ENCODE results near the gene TRPT1.

TRPT1 gene

DNA sequence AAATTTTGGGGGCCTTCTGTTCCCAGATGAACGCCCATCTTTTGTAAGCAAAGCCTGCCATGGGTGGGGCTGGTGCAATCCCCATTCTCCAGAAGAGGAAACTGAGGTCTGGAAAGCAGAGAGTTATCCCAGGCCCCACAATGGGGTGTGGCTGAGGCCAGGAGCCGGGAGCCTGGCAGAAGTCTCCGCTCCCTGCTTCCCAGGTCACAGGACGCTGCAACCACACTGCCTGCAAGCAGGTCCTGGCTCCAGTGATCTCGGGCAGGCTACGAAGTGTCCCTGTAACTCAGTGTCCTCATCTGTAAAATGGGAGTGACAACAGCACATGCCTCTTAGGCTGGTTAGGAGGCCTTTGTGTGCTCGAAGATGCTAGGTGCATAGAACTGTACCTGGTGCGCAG, 27.1 kb upstream of the TRPT1 start:
- TF ChIP-seq, protein P1, sequence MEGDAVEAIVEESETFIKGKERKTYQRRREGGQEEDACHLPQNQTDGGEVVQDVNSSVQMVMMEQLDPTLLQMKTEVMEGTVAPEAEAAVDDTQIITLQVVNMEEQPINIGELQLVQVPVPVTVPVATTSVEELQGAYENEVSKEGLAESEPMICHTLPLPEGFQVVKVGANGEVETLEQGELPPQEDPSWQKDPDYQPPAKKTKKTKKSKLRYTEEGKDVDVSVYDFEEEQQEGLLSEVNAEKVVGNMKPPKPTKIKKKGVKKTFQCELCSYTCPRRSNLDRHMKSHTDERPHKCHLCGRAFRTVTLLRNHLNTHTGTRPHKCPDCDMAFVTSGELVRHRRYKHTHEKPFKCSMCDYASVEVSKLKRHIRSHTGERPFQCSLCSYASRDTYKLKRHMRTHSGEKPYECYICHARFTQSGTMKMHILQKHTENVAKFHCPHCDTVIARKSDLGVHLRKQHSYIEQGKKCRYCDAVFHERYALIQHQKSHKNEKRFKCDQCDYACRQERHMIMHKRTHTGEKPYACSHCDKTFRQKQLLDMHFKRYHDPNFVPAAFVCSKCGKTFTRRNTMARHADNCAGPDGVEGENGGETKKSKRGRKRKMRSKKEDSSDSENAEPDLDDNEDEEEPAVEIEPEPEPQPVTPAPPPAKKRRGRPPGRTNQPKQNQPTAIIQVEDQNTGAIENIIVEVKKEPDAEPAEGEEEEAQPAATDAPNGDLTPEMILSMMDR (IDR thresholded peaks at IDR 0.05; ENCODE audit: borderline replicate concordance, control extremely low read depth, extremely low read depth, insufficient read depth, missing control alignments), result no peak
- no peak for DNase-seq (ENCODE audit: low spot score)
- in situ Hi-C loops (cut with MboI; ENCODE audit: low sequenced_read_pairs, unreplicated experiment), result no loop called here

DNA sequence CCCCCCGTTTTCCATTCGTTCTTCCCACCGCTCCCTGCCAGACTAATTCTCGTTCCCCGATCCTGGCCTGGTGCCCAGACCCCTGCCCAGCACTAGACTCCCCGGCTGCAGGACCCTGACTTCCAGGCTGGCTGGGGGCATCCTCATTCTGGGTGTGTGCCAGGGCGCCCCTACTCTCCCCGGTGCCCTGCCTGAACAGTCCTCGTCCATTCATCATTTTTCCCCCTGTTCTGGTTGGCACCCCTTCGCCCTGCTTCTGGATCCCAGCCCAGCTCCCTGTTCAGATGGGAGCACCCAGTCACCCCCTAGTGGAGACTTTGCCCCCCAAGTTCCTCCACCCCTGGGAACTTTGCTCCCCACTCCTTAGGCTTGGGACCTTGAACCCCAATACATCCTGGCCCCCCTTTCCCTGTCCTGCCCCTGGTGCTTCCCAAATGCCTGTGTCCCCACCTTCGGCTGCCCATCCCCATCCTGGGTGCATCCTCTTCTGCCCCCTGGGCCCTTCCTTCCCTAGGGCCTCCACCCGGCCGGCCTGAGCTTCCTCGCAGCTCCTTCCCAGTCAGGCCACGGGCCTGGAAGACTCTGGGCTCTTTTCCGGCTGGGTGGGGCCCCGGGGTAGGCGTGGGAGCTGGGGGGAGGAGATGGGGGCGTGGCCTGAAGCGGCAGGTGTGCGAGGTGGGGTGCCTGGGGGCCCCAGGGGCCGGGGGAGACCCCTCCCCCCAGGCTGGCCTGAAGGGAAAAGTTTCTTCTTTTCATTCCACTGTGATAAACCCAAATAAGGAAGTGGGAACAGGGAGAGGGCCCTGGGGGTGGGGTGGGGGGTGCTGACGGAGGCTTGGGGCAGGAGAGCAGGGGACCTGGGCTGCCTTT, 26.3 kb upstream of the TRPT1 start:
- DNase-seq (ENCODE audit: low spot score), result peak; percentile 66
- in situ Hi-C loops (cut with MboI; ENCODE audit: low sequenced_read_pairs, unreplicated experiment), result no loop called here
- TF ChIP-seq, protein P1 (IDR thresholded peaks at IDR 0.05; ENCODE audit: borderline replicate concordance, control extremely low read depth, extremely low read depth, insufficient read depth, missing control alignments), result peak; percentile 24

DNA sequence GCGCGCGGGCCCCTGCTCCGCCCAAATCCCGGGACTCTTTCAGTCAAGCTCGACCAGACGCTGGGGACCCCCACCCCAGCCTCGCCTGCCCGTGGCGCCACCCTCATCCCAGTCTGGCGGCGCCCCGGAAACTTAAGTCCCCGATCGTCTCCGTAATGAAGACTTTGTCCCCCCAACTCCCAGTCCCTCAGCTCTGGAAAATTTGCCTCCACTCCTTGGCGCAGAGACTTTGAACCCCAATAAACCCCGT, 25.7 kb upstream of the TRPT1 start:
- TF ChIP-seq, protein P1 (IDR thresholded peaks at IDR 0.05; ENCODE audit: borderline replicate concordance, control extremely low read depth, extremely low read depth, insufficient read depth, missing control alignments), result no peak
- in situ Hi-C loops (cut with MboI; ENCODE audit: low sequenced_read_pairs, unreplicated experiment), result no loop called here

DNA sequence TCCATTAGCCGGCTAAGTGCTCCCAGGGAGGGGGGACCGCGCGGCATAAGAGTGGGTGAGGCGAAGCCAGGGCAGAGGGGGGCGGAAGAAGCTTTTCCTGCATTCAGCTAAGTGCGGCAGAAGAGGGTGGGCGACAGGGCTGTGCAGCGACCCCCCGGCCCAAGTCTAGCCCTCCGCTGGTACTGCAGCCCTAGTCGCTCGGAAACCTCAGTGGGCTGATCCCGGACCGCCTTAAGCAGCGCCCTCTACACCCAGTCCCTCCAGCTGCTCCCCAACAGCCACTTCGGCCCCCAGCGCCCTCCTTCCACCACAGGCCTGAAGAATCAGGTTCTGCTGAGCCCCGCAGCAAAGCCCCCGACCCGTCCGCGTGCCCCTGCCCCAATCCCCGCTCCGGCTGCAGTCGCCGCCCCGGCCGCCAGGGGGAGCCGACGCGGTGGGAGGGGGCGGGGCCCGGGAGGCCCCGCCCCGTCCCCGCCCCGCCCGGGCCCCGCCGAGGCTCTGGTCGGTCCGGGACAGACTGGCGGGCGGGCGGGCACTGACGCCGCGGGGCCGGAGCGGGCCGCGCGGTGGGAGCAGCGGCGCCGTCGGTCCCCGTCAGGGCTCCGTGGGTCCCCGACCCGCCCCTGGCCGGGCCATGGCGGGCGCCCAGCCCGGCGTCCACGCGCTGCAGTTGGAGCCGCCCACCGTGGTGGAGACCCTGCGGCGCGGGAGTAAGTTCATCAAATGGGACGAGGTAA, 25.2 kb upstream of the TRPT1 start, which contains the start of gene PLCB3:
Gene PLCB3, plus strand, starts transcription at position 515 of the 737 bp plus-strand sequence. Its CDS starts 120 bp downstream, at position 635.
- TF ChIP-seq, protein P1 (IDR thresholded peaks at IDR 0.05; ENCODE audit: borderline replicate concordance, control extremely low read depth, extremely low read depth, insufficient read depth, missing control alignments), result peak; percentile 78
- in situ Hi-C loops (cut with MboI; ENCODE audit: low sequenced_read_pairs, unreplicated experiment), result no loop called here
- DNase-seq (ENCODE audit: low spot score), result peak; percentile 94

More for the DNA sequence above, 25.7 kb upstream of the TRPT1 start:
- no peak for DNase-seq (ENCODE audit: low spot score)

DNA sequence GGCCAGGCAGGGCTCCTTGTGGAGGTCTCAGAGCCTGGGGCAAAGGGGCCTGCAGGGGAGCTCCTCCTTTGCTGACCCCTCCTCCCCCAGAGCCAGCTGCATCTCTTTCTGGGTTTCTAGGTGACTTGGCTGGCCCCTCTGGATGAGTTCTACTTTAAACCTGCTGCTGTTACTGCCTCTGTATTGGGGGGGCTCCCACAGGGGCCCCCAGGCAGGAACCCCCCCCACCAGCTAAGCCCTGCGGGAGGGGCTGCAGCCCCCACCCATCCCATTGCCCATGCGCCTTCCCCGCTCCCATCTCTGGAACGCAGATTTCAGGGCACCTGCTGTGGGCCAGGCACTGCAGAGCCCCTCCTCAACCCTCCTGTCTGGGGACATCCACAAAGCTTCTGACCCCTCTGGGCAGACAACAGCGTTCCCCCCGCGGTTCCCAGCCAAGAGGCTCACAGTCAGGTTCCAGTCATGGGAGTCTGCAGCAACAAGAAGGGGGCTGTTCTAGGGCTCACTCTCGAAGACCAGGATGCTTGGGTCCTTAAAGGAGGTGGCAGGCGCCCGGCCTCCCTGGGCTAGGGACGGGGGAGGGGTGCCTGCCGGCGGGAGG, 24.5 kb upstream of the TRPT1 start:
- DNase-seq (ENCODE audit: low spot score), result no peak
- TF ChIP-seq, protein P1 (IDR thresholded peaks at IDR 0.05; ENCODE audit: borderline replicate concordance, control extremely low read depth, extremely low read depth, insufficient read depth, missing control alignments), result no peak
- in situ Hi-C loops (cut with MboI; ENCODE audit: low sequenced_read_pairs, unreplicated experiment), result no loop called here

DNA sequence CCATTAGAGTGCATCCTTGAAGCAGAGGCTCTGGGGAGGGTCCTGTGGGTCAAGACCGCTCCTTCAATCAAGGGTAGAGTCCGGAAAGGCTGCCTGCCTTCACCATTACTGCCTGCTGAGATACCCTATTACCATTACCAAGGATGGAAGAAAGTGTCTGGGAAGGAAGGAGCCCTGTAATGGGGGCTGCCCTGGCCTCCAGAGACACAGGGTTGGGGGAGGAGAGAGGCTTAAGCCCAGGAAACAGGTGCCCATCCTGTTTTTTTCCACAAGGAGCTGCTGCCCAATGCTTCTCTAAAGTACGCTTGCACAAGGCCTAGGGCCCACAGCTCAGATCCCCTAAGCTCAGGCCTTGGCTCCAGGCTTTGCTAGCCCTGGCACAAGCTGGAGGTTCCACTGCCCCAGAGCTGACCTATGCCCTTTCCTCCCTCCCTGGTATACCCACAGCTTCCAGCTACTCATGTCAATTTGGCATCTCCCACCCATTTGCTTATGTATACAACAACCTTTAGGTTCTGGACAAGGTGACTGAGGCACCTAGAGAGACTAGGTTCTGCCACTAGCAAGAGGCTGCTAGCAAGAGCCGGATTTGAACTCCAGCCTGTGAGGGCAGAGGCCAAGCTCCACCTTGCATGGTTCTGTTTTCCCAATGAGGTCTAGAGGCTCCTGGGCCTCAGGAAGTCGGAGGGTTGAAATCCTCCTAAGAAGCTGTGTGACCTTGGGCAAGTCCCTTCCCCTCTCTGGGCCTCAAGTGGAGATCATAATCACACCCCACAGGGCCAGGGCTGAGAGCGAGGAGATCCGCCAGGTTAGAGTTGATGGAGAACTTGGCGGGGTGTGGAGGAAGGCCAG, 23.8 kb upstream of the TRPT1 start:
- in situ Hi-C loops (cut with MboI; ENCODE audit: low sequenced_read_pairs, unreplicated experiment), result no loop called here
- DNase-seq (ENCODE audit: low spot score), result no peak
- TF ChIP-seq, protein P1 (IDR thresholded peaks at IDR 0.05; ENCODE audit: borderline replicate concordance, control extremely low read depth, extremely low read depth, insufficient read depth, missing control alignments), result no peak
